K562 (cell line): ENCODE measurements around the gene TSPAN32. TPM values are rescaled to one million over a fixed set of nuclear protein-coding genes. Genes with fewer than 3 reads are reported as not detected.

Experiments used
- ATAC-seq: fragments of 200-7000 bp; cut with Tn5 transposase; 3 replicates; pipeline ENCODE4 v1.9.1; 2020; ENCODE audit warnings: moderate library complexity
- BruUV-seq: library from RNA; stranded (reverse); fragments of 400-500 nt; replicated peaks from 2 replicates; lab custom pipeline; 2021; lab: Mats Ljungman, UMichigan
- CTCF ChIA-PET: fragments of 300-600 bp; formaldehyde crosslinking; extraction: SDS; loops from one replicate; lab custom pipeline; 2021; ENCODE audit warnings: low intra/inter-chr PET ratio; lab: Yijun Ruan, JAX
- POLR2A ChIA-PET: fragments of 300-600, 350-650 bp; sonication (Branson Sonifier 250); formaldehyde crosslinking; extraction: SDS; loops from one replicate; lab custom pipeline; 2021; ENCODE audit warnings: antibody characterized with exemption, inconsistent platforms; lab: Yijun Ruan, JAX
- DNase-seq, 4 experiments: peaks; one replicate each; pipeline versions ENCODE4 v3.0.0 to v3.0.0-alpha.2; 2011 to 2018; ENCODE audit warnings: low spot score in 3 of 4, mixed read lengths in 3 of 4; ENCODE audit errors: extremely low read depth in 1 of 4
- FAIRE-seq: peaks from 2 replicates; lab custom pipeline; 2011; peaks lifted over from hg19 to GRCh38; lab: Jason Lieb, UNC
- H2AFZ ChIP-seq: 2 replicates; pipeline ENCODE4 v1.6.0; 2011; ENCODE audit warnings: low read depth, low read length, control low read depth, inconsistent platforms
- H3K27ac ChIP-seq: fragments of 200-600 bp; 3 replicates; pipeline ENCODE4 v1.8.0; 2011; ENCODE audit warnings: low read depth, mild to moderate bottlenecking, control low read depth, inconsistent platforms, low read length, moderate library complexity, mixed read lengths; ENCODE audit errors: extremely low read depth
- H3K27me3 ChIP-seq, 2 experiments: fragments of 300-600 bp in 1 of 2; 2 replicates in 1 of 2; 3 replicates in 1 of 2; pipeline versions ENCODE4 v1.6.0 to v1.8.0; 2011; ENCODE audit warnings: inconsistent platforms in 2 of 2, low read length in 2 of 2, mild to moderate bottlenecking in 1 of 2, mixed read lengths in 1 of 2, moderate library complexity in 1 of 2; ENCODE audit not compliant: control insufficient read depth in 2 of 2, insufficient read depth in 2 of 2
- H3K36me3 ChIP-seq: fragments of 300-600 bp; 3 replicates; pipeline ENCODE4 v1.8.0; 2011; ENCODE audit warnings: mild to moderate bottlenecking, low read length, inconsistent platforms; ENCODE audit not compliant: control insufficient read depth, insufficient read depth
- H3K4me1 ChIP-seq, 2 experiments: fragments of 200-600 bp in 1 of 2; replicated peaks in 1 of 2; 2 replicates in 1 of 2; 3 replicates in 1 of 2; pipeline versions ENCODE4 v1.5.1 to v1.8.0; 2011; ENCODE audit warnings: inconsistent platforms in 2 of 2, low read length in 2 of 2, mild to moderate bottlenecking in 1 of 2, mixed read lengths in 1 of 2, moderate library complexity in 1 of 2; ENCODE audit not compliant: control insufficient read depth in 2 of 2, insufficient read depth in 2 of 2
- H3K4me2 ChIP-seq: 2 replicates; pipeline ENCODE4 v1.6.1; 2011; ENCODE audit warnings: low read length, control low read depth, inconsistent platforms, mixed read lengths; ENCODE audit not compliant: insufficient read depth
- H3K4me3 ChIP-seq: fragments of 200-600 bp; sonication (generic), shearing (Covaris generic); 2 replicates; pipeline ENCODE4 v1.5.1; 2016; ENCODE audit warnings: control low read depth, inconsistent platforms
- H3K79me2 ChIP-seq: fragments of 200-600 bp; 3 replicates; pipeline ENCODE4 v1.8.0; 2011; ENCODE audit warnings: low read length, inconsistent platforms; ENCODE audit not compliant: control insufficient read depth, insufficient read depth
- H3K9ac ChIP-seq, 2 experiments: 2 replicates each; pipeline versions ENCODE4 v1.6.0 to v1.6.1; 2011; ENCODE audit warnings: low read depth in 2 of 2, low read length in 2 of 2, control low read depth in 1 of 2, inconsistent platforms in 1 of 2, mild to moderate bottlenecking in 1 of 2, mixed read lengths in 1 of 2; ENCODE audit not compliant: insufficient read depth in 1 of 2
- H3K9me1 ChIP-seq: one replicate; pipeline ENCODE4 v1.6.0; 2011; ENCODE audit warnings: inconsistent platforms, mild to moderate bottlenecking, low read length, moderate library complexity; ENCODE audit not compliant: control insufficient read depth, insufficient read depth
- H3K9me3 ChIP-seq: replicated peaks from 2 replicates; pipeline ENCODE4 v1.5.1; 2011; ENCODE audit warnings: low read depth, low read length, inconsistent platforms; ENCODE audit not compliant: control insufficient read depth, insufficient read depth
- H4K20me1 ChIP-seq: replicated peaks from 2 replicates; pipeline ENCODE4 v1.6.1; 2011; ENCODE audit warnings: low read length, inconsistent platforms, mixed read lengths; ENCODE audit not compliant: control insufficient read depth, insufficient read depth
- CC2D1A ChIP-seq: fragments of 450-650 bp; IDR thresholded peaks from 2 replicates; pipeline ENCODE4 v1.6.1; 2017; ENCODE audit warnings: mild to moderate bottlenecking
- CEBPG ChIP-seq, 3 experiments: fragments of 200-800 bp in 1 of 3; sonication (Bioruptor generic) in 1 of 3; sonication (generic) in 1 of 3; formaldehyde crosslinking in 1 of 3; IDR thresholded peaks in 2 of 3; conservative IDR thresholded peaks in 1 of 3; 2 replicates each; pipeline versions ENCODE4 v1.6.1 to v1.8.0; 2016 to 2022; ENCODE audit warnings: missing compliant biosample characterization in 2 of 3, missing genetic modification characterization in 2 of 3, mild to moderate bottlenecking in 1 of 3, missing genetic modification reagents in 1 of 3
- FOXO4 ChIP-seq: fragments of 450-650 bp; formaldehyde crosslinking; IDR thresholded peaks from 2 replicates; pipeline ENCODE4 v1.4.0; 2020; ENCODE audit warnings: mild to moderate bottlenecking, moderate library complexity
- NELFE ChIP-seq: IDR thresholded peaks from 2 replicates; pipeline ENCODE4 v1.6.1; 2011; ENCODE audit warnings: mild to moderate bottlenecking; ENCODE audit not compliant: insufficient read depth, insufficient read length
- NFIC ChIP-seq: fragments of 450-650 bp; IDR thresholded peaks from 2 replicates; pipeline ENCODE4 v1.6.1; 2017; ENCODE audit warnings: mild to moderate bottlenecking, inconsistent platforms
- POLR2G ChIP-seq: fragments of 200-400 bp; formaldehyde crosslinking; IDR thresholded peaks from 2 replicates; pipeline ENCODE4 v1.6.1; 2017; ENCODE audit warnings: low read depth, mild to moderate bottlenecking, antibody characterized with exemption, low read length, moderate library complexity
- SAFB ChIP-seq: fragments of 200-400 bp; formaldehyde crosslinking; IDR thresholded peaks from 2 replicates; pipeline ENCODE4 v1.6.1; 2017; ENCODE audit warnings: low read depth, low read length, borderline replicate concordance
- SMAD2 ChIP-seq: fragments of 150-350 bp; IDR thresholded peaks from 2 replicates; pipeline ENCODE4 v1.6.1; 2014; ENCODE audit warnings: low read depth, mild to moderate bottlenecking, low read length
- STAG1 ChIP-seq: sonication (generic); formaldehyde crosslinking; IDR thresholded peaks from 2 replicates; pipeline ENCODE4 v1.5.0; 2020; ENCODE audit warnings: missing genetic modification reagents, borderline replicate concordance
- U2AF1 ChIP-seq: fragments of 200-400 bp; formaldehyde crosslinking; optimal IDR thresholded peaks from 2 replicates; pipeline ENCODE3; 2017; ENCODE audit warnings: mild to moderate bottlenecking, low read depth, low read length, moderate library complexity
- ZNF384 ChIP-seq: IDR thresholded peaks from 2 replicates; pipeline ENCODE4 v1.6.1; 2012; ENCODE audit warnings: low read depth, low read length, improper control_type of control experiment
- ZNF431 ChIP-seq: sonication (generic); formaldehyde crosslinking; IDR thresholded peaks from 2 replicates; pipeline ENCODE4 v1.8.0; 2022; ENCODE audit warnings: mild to moderate bottlenecking, missing genetic modification reagents
- ZNF57 ChIP-seq: fragments of 450-650 bp; formaldehyde crosslinking; IDR thresholded peaks from 2 replicates; pipeline ENCODE4 v1.4.0; 2020; ENCODE audit warnings: mild to moderate bottlenecking, moderate library complexity
- WGBS: fragments of 100-300 bp; shearing (Covaris generic); methylation state at CpG from one replicate; pipeline ENCODE4 v1.1.6; 2016; ENCODE audit warnings: low coverage, mixed read lengths; ENCODE audit not compliant: insufficient coverage; ENCODE audit errors: missing lambda C conversion rate; 5-methylcytosine and 5-hydroxymethylcytosine counted together
- in situ Hi-C: fragments of 300-500 bp; cut with MboI; formaldehyde crosslinking; loops from 4 replicates; pipeline ENCODE4 v1.15.0; 2018; ENCODE audit warnings: inconsistent platforms, mixed read lengths
- intact Hi-C: fragments of 100-400 bp; cut with micrococcal nuclease; formaldehyde crosslinking; loops from 2 replicates; pipeline ENCODE4 v1.14.2; 2022
- polyA plus RNA-seq, 8 experiments: library from polyadenylated mRNA; depleted of rRNA in 4 of 8; stranded (reverse) in 5 of 8; unstranded in 3 of 8; fragments of >200 nt; fragmentation: Nextera tagmentation in 2 of 8; fragmentation: Illumina TruSeq in 1 of 8; extraction: Ambion mirVana in 2 of 8; extraction: Trizol in 1 of 8; gene quantifications; 2 replicates each; pipeline versions ENCODE4 v1.2.1 to v1.2.3, GENCODE V29; 2011 to 2014; ENCODE audit warnings: inconsistent platforms in 1 of 8, missing spikeins in 1 of 8
- total RNA-seq, 7 experiments: library from RNA; depleted of rRNA in 6 of 7; stranded (reverse); fragments of >200 nt in 6 of 7; fragmentation: Illumina TruSeq in 2 of 7; extraction: Trizol in 2 of 7; gene quantifications; 2 replicates each; pipeline versions ENCODE4 v1.2.1 to v1.2.3, GENCODE V29; 2011 to 2021; ENCODE audit warnings: low replicate concordance in 1 of 7
- TF ChIP-seq, protein P1 (sequence below): fragments of 250-450 bp; sonication (Bioruptor Pico); IDR thresholded peaks from 2 replicates; pipeline ENCODE4 v1.5.0; 2021
- TF ChIP-seq, protein P2 (sequence below): sonication (generic); formaldehyde crosslinking; IDR thresholded peaks from 2 replicates; pipeline ENCODE4 v1.8.1; 2023; ENCODE audit warnings: mild to moderate bottlenecking, missing genetic modification reagents

The TSPAN32 gene
- total and polyA plus RNA-seq, 9 of the 15 experiments (the other 6 are each of a cell fraction or from before 2014, with no cell fraction given): 0.21 to 7.3 (median 2.6) TPM

DNA sequence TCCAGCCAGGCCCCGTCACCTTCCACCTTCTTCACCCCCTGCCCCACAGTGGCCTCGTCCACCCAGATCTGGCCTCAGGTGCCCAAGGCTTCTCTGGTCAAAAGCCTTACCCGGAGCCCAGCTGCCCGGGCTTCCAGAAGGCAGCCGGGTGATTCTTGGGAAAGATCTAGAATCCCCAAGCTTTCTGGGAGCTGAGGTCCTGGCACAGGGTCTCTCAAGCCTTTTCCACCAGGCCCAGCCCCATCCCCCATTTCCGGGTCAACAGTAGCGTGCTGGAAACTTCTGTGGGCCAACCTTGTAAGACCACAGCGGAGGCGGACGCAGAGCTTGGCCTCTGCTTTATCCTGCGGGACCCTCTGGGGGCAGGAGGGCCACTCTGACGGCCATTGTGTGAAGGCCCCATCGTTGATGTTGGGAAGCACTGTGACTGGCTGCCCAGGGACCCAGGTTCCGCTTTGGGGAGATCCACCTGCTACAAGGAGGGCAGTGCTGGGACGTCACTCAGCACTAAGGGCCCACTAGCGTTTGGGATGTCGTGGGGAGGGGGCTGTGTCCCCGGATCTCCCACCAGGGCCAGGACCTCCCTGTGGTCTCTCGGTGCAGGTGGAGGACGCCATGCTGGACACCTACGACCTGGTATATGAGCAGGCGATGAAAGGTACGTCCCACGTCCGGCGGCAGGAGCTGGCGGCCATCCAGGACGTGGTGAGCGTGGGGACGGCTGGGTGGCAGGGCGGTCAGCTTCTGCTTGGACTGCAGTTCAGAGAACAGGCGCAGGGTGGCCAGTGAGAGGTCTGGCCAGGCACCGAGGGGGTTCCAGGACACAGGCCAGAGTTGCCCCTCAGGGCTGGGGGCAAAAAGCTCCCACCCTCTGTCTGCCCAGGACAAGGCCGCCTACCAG is 11.5 kb downstream of the TSPAN32 start:
- H3K27me3 ChIP-seq: peaks cover 2 to 28% of the 10 kb centered on the region in 2 experiments; a peak in 3 of 5 replicates
- peaks cover 10% of the 10 kb centered on the region; the same call in 1 of the 2 replicates for H4K20me1 ChIP-seq
- FAIRE-seq: no peak
- POLR2A ChIA-PET: interaction anchor here (0.6 to 1.2 kb wide), 3 partner anchors 10 to 95 kb away, joined by 3 to 4 read pairs (median 3); partner anchors contain the start of gene CD81
- peak; percentile 37 to 55 (median 47) for DNase-seq
- H3K4me1 ChIP-seq: peaks cover 0 to 76% of the 10 kb centered on the region in 2 experiments; a peak in 2 of 5 replicates
- no peaks in the 10 kb centered on the region for H3K79me2 ChIP-seq
- H3K27ac ChIP-seq: no peak overlapping the region
- peak; percentile 69 for ATAC-seq
- H3K9me3 ChIP-seq: no peaks in the 10 kb centered on the region
- BruUV-seq: no TSS peak
- H3K36me3 ChIP-seq: no peaks in the 10 kb centered on the region
- no peak overlapping the region for H2AFZ ChIP-seq
- intact Hi-C loops: no loop called here
- no peaks in the 10 kb centered on the region for H3K9me1 ChIP-seq
- no peak overlapping the region for H3K4me3 ChIP-seq
- no peak overlapping the region for H3K4me2 ChIP-seq
- H3K9ac ChIP-seq: 0 out of 4 replicates have a peak overlapping the region, but pooled peaks of 1 of the 2 experiments have one; percentile 7
- WGBS: 26% methylated on average over 33 of the region's 34 CpGs
- CTCF ChIA-PET: interaction anchor here (1.1 kb wide), 1 partner anchor 107 kb away, joined by 3 read pairs; no protein-coding TSS in a partner anchor
- in situ Hi-C loops: loop anchor here (5.0 kb wide), 1 partner anchor 104 kb away; no protein-coding TSS in a partner anchor
- TF ChIP-seq FOXO4 (CRISPR knock-in tag): 0 out of 2 replicates have a peak, but pooled peaks have one; percentile 62
- TF ChIP-seq CC2D1A: no peak
- no peak for TF ChIP-seq ZNF431 (CRISPR knock-in tag)
- TF ChIP-seq U2AF1: no peak
- TF ChIP-seq CEBPG (CRISPR knock-in tag; IDR thresholded peaks at IDR 0.05): no peak
- TF ChIP-seq CEBPG (tag; conservative IDR thresholded peaks at IDR 0.05 in 1 of 2, IDR thresholded peaks at IDR 0.05 in 1 of 2): no peak
- no peak for TF ChIP-seq ZNF384
- TF ChIP-seq ZNF57 (CRISPR knock-in tag): no peak
- TF ChIP-seq NELFE: no peak
- TF ChIP-seq NFIC: peak; percentile 79
- peak; percentile 32; the same call in 1 of the 2 replicates for TF ChIP-seq SAFB
- TF ChIP-seq, protein P1, sequence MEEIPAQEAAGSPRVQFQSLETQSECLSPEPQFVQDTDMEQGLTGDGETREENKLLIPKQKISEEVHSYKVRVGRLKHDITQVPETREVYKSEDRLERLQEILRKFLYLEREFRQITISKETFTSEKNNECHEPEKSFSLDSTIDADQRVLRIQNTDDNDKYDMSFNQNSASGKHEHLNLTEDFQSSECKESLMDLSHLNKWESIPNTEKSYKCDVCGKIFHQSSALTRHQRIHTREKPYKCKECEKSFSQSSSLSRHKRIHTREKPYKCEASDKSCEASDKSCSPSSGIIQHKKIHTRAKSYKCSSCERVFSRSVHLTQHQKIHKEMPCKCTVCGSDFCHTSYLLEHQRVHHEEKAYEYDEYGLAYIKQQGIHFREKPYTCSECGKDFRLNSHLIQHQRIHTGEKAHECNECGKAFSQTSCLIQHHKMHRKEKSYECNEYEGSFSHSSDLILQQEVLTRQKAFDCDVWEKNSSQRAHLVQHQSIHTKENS: 0 out of 2 replicates have a peak, but pooled peaks have one; percentile 0
- no peak for TF ChIP-seq SMAD2
- TF ChIP-seq STAG1: no peak
- TF ChIP-seq, protein P2, sequence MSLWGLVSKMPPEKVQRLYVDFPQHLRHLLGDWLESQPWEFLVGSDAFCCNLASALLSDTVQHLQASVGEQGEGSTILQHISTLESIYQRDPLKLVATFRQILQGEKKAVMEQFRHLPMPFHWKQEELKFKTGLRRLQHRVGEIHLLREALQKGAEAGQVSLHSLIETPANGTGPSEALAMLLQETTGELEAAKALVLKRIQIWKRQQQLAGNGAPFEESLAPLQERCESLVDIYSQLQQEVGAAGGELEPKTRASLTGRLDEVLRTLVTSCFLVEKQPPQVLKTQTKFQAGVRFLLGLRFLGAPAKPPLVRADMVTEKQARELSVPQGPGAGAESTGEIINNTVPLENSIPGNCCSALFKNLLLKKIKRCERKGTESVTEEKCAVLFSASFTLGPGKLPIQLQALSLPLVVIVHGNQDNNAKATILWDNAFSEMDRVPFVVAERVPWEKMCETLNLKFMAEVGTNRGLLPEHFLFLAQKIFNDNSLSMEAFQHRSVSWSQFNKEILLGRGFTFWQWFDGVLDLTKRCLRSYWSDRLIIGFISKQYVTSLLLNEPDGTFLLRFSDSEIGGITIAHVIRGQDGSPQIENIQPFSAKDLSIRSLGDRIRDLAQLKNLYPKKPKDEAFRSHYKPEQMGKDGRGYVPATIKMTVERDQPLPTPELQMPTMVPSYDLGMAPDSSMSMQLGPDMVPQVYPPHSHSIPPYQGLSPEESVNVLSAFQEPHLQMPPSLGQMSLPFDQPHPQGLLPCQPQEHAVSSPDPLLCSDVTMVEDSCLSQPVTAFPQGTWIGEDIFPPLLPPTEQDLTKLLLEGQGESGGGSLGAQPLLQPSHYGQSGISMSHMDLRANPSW (CRISPR knock-in tag): no peak
- TF ChIP-seq POLR2G: peak; percentile 46
